DND-41 (cell line): Measurements from ENCODE around the gene PTPRE.

Experiments
- ATAC-seq: fragments of 200-7000 bp; cut with Tn5 transposase; 3 replicates; pipeline ENCODE4 v1.9.1; 2021; ENCODE audit warnings: low read depth; ENCODE audit not compliant: insufficient read depth
- DNase-seq: peaks from one replicate; pipeline ENCODE4 v3.0.0-alpha.2; 2020
- H2AFZ ChIP-seq: 2 replicates; pipeline ENCODE4 v1.6.0; 2012; ENCODE audit warnings: low read depth, low read length
- H3K27ac ChIP-seq: 2 replicates; pipeline ENCODE4 v1.5.1; 2012; ENCODE audit warnings: low read length, inconsistent platforms
- H3K27me3 ChIP-seq: fragments of 200-600 bp; sonication (generic); 2 replicates; pipeline ENCODE4 v1.6.0; 2012; ENCODE audit warnings: low read length, mild to moderate bottlenecking, inconsistent platforms; ENCODE audit not compliant: insufficient read depth, poor library complexity
- H3K36me3 ChIP-seq: 2 replicates; pipeline ENCODE4 v1.5.1; 2012; ENCODE audit warnings: low read length, inconsistent platforms; ENCODE audit not compliant: insufficient read depth
- H3K4me1 ChIP-seq: 2 replicates; pipeline ENCODE4 v1.5.1; 2012; ENCODE audit warnings: mild to moderate bottlenecking, low read length; ENCODE audit not compliant: insufficient read depth
- H3K4me2 ChIP-seq: 2 replicates; pipeline ENCODE4 v1.6.0; 2012; ENCODE audit warnings: mild to moderate bottlenecking, moderate library complexity, low read length, inconsistent platforms; ENCODE audit not compliant: insufficient read depth
- H3K4me3 ChIP-seq, 2 experiments: fragments of 200-600 bp in 1 of 2; shearing (Covaris generic) in 1 of 2; 2 replicates each; pipeline ENCODE4 v1.5.1; 2012 to 2016; ENCODE audit warnings: inconsistent platforms in 2 of 2, low read length in 2 of 2, mild to moderate bottlenecking in 2 of 2, low read depth in 1 of 2, moderate library complexity in 1 of 2
- H3K79me2 ChIP-seq: 2 replicates; pipeline ENCODE4 v1.6.0; 2012; ENCODE audit warnings: low read length, inconsistent platforms; ENCODE audit not compliant: insufficient read depth
- H3K9ac ChIP-seq: 2 replicates; pipeline ENCODE4 v1.6.0; 2012; ENCODE audit warnings: low read depth, mild to moderate bottlenecking, inconsistent platforms, low read length, moderate library complexity
- H3K9me3 ChIP-seq: 2 replicates; pipeline ENCODE4 v1.5.1; 2012; ENCODE audit warnings: low read length, moderate library complexity, mild to moderate bottlenecking, inconsistent platforms; ENCODE audit not compliant: insufficient read depth, severe bottlenecking
- H4K20me1 ChIP-seq: 2 replicates; pipeline ENCODE4 v1.6.0; 2012; ENCODE audit warnings: low read length; ENCODE audit not compliant: insufficient read depth
- EZH2 ChIP-seq: IDR thresholded peaks from 3 replicates; pipeline ENCODE4 v1.6.1; 2012; ENCODE audit warnings: borderline replicate concordance, low read depth, mild to moderate bottlenecking, moderate library complexity, low read length, inconsistent platforms; ENCODE audit not compliant: severe bottlenecking
- TF ChIP-seq, protein P1 (sequence below): IDR thresholded peaks from 2 replicates; pipeline ENCODE4 v1.5.1; 2012; ENCODE audit warnings: borderline replicate concordance, low read length, moderate library complexity, mild to moderate bottlenecking; ENCODE audit not compliant: poor library complexity, severe bottlenecking; ENCODE audit errors: extremely low read depth

PTPRE gene

DNA sequence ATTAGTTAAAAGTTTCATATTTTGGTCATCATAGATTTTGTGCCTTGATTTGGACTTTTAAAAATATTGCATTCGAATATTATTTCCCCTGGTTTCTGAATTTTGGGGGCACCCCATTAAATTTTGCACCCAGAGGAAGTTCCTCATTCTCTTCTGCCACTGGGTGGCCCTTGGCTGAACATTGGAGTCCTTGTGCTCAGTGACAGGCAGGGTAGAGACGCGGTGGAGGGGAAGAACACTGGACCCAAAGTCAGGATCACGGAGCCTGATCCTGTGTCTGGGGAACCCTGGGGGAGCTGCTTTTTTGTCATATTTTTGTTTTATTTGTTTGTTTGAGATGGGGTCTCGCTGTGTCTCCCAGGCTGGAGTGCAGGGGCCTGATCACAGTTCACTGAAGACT is 144.6 kb downstream of the PTPRE start:
- H3K79me2 ChIP-seq, result peaks cover 19% of the 10 kb centered on the region

DNA sequence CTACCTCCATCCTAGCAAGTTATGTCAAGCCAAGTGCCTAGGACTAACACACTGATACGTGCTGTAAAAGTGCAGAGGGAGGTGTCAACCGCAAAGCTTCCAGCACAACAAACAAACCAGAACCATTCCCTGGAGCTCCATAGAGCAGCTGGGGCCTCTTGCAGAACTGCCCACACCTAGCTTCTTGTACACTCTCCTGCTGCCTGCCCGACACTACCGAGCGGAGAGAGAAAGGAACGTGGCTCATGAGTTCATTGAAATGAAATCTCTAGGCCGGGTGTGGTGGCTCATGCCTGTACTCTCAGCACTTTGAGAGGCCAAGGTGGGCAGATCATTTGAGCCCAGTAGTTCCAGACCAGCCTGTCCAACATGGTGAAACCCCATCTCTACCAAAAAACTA is 145.8 kb downstream of the PTPRE start:
- Histone ChIP-seq H3K79me2 (peaks cover 16% of the 10 kb centered on the region), H3K4me1 (peaks cover 29% of the 10 kb centered on the region)
- no peak for DNase-seq

More for the DNA sequence above, 144.6 kb downstream of the PTPRE start:
- DNase-seq (no peak), ATAC-seq (no peak)
- no peak overlapping the region for H3K4me3 ChIP-seq
- H2AFZ ChIP-seq, result no peak overlapping the region
- H3K9ac ChIP-seq, result no peak overlapping the region
- H3K36me3 ChIP-seq, result peaks cover 38% of the 10 kb centered on the region
- no peak overlapping the region for H3K4me2 ChIP-seq
- H3K4me1 ChIP-seq, result peaks cover 41% of the 10 kb centered on the region
- H3K9me3 ChIP-seq, result no peaks in the 10 kb centered on the region
- TF ChIP-seq, protein P1, sequence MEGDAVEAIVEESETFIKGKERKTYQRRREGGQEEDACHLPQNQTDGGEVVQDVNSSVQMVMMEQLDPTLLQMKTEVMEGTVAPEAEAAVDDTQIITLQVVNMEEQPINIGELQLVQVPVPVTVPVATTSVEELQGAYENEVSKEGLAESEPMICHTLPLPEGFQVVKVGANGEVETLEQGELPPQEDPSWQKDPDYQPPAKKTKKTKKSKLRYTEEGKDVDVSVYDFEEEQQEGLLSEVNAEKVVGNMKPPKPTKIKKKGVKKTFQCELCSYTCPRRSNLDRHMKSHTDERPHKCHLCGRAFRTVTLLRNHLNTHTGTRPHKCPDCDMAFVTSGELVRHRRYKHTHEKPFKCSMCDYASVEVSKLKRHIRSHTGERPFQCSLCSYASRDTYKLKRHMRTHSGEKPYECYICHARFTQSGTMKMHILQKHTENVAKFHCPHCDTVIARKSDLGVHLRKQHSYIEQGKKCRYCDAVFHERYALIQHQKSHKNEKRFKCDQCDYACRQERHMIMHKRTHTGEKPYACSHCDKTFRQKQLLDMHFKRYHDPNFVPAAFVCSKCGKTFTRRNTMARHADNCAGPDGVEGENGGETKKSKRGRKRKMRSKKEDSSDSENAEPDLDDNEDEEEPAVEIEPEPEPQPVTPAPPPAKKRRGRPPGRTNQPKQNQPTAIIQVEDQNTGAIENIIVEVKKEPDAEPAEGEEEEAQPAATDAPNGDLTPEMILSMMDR, result no peak
- no peak for TF ChIP-seq EZH2
- no peak overlapping the region for H3K27ac ChIP-seq
- H3K27me3 ChIP-seq, result no peaks in the 10 kb centered on the region
- no peaks in the 10 kb centered on the region for H4K20me1 ChIP-seq

DNA sequence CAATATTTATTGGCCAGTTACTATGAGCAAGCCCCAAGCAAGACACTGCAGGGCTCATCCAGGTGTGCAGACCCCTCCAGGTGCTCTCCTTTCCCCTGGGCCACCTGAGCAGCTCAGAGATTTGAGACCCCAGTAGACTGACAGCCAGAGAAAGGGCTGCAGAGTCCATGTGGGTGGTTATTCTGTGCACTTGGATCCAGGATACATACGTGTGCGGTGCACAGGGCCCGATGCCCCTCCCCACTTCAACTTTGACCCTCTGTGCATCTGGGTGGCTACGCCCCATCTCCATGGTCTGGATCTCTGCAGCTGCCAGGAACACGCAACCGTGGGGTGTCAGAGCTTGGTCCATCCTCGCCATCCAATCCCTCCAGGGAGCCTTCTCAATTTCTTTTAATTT is 146.5 kb downstream of the PTPRE start:
- Histone ChIP-seq H3K79me2 (peaks cover 11% of the 10 kb centered on the region), H4K20me1 (no peaks in the 10 kb centered on the region), H2AFZ (no peak overlapping the region), H3K27me3 (no peaks in the 10 kb centered on the region), H3K4me1 (peaks cover 23% of the 10 kb centered on the region), H3K4me3 (no peak overlapping the region), H3K36me3 (peaks cover 50% of the 10 kb centered on the region), H3K4me2 (no peak overlapping the region), H3K9ac (no peak overlapping the region), H3K9me3 (no peaks in the 10 kb centered on the region), H3K27ac (no peak overlapping the region)
- no peak for DNase-seq
- ATAC-seq, result no peak
- no peak for TF ChIP-seq EZH2
- TF ChIP-seq, protein P1, result no peak

More for the DNA sequence above, 145.8 kb downstream of the PTPRE start:
- TF ChIP-seq, protein P1, result no peak
- TF ChIP-seq EZH2, result no peak
- Histone ChIP-seq H3K27ac (no peak overlapping the region; the same call in 1 of the 2 replicates), H3K9ac (no peak overlapping the region), H3K4me2 (no peak overlapping the region), H3K4me3 (no peak overlapping the region), H4K20me1 (no peaks in the 10 kb centered on the region), H3K27me3 (no peaks in the 10 kb centered on the region), H2AFZ (no peak overlapping the region), H3K9me3 (no peaks in the 10 kb centered on the region), H3K36me3 (peaks cover 45% of the 10 kb centered on the region)
- no peak for ATAC-seq
